ENCODE measurements around the gene MYO5A.

The MYO5A gene

DNA sequence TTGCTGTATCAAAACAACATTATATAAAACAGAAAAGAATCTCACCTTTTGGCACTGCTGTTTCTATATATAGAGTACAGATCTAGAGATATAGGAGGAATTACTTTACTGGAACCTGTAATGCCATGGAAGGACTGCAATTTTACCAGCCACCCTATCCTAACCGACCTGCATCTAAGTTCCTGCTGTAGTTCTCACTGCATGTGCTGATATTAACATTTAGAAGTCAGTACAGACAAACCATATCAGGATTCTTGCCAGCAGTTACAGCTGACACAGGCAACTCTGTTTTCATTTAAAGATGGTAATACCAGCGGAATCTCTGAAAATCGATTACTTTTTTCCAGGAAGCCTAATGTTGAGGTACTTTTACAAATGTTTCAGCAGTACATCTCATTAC, 159.7 kb downstream of the MYO5A start:
- TF ChIP-seq, protein P1, sequence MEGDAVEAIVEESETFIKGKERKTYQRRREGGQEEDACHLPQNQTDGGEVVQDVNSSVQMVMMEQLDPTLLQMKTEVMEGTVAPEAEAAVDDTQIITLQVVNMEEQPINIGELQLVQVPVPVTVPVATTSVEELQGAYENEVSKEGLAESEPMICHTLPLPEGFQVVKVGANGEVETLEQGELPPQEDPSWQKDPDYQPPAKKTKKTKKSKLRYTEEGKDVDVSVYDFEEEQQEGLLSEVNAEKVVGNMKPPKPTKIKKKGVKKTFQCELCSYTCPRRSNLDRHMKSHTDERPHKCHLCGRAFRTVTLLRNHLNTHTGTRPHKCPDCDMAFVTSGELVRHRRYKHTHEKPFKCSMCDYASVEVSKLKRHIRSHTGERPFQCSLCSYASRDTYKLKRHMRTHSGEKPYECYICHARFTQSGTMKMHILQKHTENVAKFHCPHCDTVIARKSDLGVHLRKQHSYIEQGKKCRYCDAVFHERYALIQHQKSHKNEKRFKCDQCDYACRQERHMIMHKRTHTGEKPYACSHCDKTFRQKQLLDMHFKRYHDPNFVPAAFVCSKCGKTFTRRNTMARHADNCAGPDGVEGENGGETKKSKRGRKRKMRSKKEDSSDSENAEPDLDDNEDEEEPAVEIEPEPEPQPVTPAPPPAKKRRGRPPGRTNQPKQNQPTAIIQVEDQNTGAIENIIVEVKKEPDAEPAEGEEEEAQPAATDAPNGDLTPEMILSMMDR (IDR thresholded peaks at IDR 0.05; ENCODE audit: insufficient read depth, low read depth, low read length, missing control alignments): no peak
- DNase-seq (ENCODE audit: low read depth): no peak
- no peak overlapping the region for H3K4me3 ChIP-seq (ENCODE audit: low read length)

DNA sequence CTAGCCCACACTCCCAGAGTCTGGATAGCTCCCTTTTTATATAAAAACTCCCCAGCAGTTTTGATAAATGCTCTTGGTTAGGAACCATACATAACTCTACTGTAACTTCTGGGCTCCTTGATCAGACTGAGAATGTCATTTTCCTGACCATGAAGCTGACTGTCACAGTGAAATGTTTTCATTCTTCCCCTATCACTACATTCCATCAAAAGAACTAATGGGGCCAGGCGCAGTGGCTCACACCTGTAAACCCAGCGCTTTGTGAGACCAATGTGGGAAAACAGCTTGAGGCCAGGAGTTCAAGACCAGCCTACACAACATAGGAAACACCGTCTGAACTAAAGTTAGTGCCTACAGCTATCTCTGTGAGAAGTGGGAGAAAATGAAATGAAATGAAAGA, 160.3 kb downstream of the MYO5A start:
- TF ChIP-seq, protein P1 (IDR thresholded peaks at IDR 0.05; ENCODE audit: insufficient read depth, low read depth, low read length, missing control alignments): no peak
- no peak for DNase-seq (ENCODE audit: low read depth)
- no peak overlapping the region for H3K4me3 ChIP-seq (ENCODE audit: low read length)

DNA sequence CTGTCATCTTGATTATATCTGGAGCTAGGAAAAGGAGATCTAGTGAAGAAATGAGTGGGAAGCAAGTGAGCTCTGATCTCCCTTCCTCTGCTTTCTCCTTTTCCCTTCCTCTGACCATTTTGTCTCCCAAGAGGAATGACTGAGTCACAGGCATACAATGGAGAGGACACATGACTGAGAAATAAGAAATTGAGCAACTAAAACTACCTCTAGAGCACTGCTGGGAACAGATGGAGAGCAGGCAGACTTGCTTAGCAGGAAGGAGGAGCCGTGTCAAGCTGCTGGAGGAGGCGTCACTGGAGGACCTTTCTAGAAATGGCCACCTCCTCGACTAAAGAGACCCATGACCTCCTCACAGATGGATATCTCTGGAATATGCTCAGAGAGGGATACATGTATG, 166.2 kb downstream of the MYO5A start:
- H3K4me3 ChIP-seq (ENCODE audit: low read length): no peak overlapping the region
- TF ChIP-seq, protein P1 (IDR thresholded peaks at IDR 0.05; ENCODE audit: insufficient read depth, low read depth, low read length, missing control alignments): no peak
- peak; percentile 89 for DNase-seq (ENCODE audit: low read depth)

DNA sequence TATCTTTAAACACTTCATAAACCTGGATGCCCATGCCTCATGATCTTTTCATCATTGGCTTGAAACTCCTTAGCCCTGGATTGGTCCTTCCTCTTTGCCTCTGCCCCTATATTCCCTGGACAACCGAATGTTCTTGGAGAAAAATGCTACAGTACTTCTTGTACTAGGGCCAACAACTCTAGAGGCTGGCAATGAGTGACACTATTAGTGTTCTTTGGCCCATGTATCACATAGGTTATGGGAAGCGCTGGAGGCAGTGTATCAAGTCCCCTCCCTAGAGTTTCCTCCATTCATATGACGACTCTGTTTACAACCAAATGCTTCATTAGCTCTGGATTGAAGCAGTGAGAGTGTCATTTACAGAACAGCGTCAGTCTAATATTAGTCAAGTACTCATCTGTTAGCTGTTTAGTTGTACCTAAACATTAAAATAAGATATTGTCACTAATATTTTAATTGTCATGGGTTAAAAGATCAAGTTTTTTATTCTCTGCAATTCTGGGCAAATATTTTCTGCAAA, 166.6 kb downstream of the MYO5A start:
- TF ChIP-seq, protein P1 (IDR thresholded peaks at IDR 0.05; ENCODE audit: insufficient read depth, low read depth, low read length, missing control alignments): no peak
- H3K4me3 ChIP-seq (ENCODE audit: low read length): no peak overlapping the region
- no peak for DNase-seq (ENCODE audit: low read depth)

DNA sequence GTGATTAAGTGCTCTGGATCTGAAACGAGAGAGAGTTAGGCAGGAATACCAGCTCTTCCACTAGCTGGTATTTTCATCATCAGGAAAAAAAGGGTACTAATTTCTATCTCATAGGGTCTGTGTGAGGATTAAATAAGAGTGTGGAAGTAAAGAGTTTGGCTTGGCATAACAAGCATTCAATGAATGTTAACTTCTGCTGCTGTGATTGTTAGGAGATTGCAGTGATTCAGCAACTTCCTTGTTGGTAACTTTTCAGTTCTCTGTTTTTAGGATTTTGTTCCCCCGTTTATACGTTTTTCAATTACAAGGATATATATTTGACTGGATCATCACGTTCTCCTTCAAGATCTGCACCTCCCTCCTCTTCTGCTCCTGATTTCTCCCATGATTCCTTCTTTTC, 167.2 kb downstream of the MYO5A start:
- H3K4me3 ChIP-seq (ENCODE audit: low read length): no peak overlapping the region
- TF ChIP-seq, protein P1 (IDR thresholded peaks at IDR 0.05; ENCODE audit: insufficient read depth, low read depth, low read length, missing control alignments): no peak
- DNase-seq (ENCODE audit: low read depth): no peak

DNA sequence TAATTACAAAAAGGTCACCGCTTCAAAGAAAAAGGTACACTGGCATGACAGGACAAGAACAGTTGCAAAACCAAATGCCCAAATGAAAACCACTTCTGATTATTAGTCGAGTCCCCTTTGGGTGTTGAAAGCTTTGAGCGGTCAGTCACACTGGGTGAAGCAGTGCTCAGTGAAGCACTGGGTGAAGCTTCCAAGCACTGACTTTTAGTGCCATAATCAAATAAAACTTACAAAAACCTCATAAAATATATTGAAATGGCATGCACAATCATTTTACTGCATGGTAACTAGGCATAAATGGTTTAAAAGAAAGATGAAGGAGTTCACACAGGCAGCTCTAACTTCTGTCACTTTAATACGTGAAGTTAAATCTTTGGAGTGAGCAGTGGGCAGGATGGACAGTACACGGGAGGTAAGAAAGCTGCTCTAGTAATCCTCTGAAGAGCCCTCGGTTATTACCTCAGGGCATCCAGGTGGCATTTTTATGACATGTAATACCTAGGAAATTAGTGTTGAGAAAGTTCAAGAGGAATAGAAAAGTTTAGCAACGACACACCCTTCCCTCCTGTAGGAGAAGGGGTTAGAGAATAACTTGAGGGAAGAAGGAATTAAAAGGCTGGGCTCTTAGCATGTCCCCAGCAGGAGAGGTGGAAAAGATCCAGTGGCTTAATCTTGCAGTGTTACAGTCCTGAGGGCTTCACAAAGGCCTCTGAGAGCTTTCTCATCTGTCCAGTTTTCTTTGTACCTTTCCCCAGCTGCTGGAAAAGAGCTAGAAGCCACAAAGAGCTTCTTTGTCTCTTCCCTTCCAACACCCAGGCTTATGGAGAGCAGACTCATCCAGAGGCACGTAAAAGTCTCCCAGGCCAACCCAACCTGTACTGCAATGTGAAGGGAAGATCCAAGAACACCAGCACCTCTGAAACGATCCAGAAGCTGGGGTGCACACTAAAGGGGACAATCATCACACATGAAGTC, 168.2 kb downstream of the MYO5A start:
- TF ChIP-seq, protein P1 (IDR thresholded peaks at IDR 0.05; ENCODE audit: insufficient read depth, low read depth, low read length, missing control alignments): no peak
- no peak overlapping the region for H3K4me3 ChIP-seq (ENCODE audit: low read length)
- DNase-seq (ENCODE audit: low read depth): no peak
